Prostate gland (tissue), 2 donors: ENCODE results near the gene INAFM2.

ENCODE experiments used
- POLR2A ChIP-seq: fragments of 450-650 bp; IDR thresholded peaks from one replicate; pipeline ENCODE4 v1.6.1; 2016; ENCODE audit warnings: antibody characterized with exemption, mild to moderate bottlenecking
- POLR2AphosphoS5 ChIP-seq: sonication (generic); formaldehyde crosslinking; IDR thresholded peaks from one replicate; pipeline ENCODE4 v1.6.1; 2017; ENCODE audit warnings: antibody characterized with exemption
- TF ChIP-seq, protein P1 (sequence below), 4 experiments: fragments of 200-600 bp in 2 of 4; fragments of 450-650 bp in 2 of 4; sonication (generic) in 2 of 4; IDR thresholded peaks; 1 replicate in 3 of 4; 2 replicates in 1 of 4; pipeline ENCODE4 v1.5.1; 2016 to 2019; ENCODE audit warnings: antibody characterized with exemption in 4 of 4, mild to moderate bottlenecking in 2 of 4, moderate library complexity in 2 of 4

DNA sequence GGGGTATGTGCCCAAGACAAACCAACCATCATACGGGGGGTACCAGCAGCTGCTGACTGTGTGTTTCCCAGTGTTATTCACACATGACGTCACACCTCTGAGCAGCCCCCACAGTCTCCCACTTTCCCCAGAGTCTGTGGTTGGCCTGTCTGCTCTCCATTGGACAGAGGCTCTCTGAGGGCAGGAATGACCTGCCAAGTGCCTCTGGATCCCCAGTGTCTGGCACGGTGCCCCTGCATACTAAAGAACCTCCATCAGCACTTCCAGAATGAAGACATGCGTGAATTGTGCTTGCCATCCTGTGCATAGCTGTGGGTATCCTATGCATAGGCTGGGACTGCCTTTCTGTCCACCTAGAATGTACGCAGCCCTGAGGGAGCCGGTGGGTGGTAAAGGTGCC lies 20.7 kb downstream of the INAFM2 start:
- TF ChIP-seq, protein P1, sequence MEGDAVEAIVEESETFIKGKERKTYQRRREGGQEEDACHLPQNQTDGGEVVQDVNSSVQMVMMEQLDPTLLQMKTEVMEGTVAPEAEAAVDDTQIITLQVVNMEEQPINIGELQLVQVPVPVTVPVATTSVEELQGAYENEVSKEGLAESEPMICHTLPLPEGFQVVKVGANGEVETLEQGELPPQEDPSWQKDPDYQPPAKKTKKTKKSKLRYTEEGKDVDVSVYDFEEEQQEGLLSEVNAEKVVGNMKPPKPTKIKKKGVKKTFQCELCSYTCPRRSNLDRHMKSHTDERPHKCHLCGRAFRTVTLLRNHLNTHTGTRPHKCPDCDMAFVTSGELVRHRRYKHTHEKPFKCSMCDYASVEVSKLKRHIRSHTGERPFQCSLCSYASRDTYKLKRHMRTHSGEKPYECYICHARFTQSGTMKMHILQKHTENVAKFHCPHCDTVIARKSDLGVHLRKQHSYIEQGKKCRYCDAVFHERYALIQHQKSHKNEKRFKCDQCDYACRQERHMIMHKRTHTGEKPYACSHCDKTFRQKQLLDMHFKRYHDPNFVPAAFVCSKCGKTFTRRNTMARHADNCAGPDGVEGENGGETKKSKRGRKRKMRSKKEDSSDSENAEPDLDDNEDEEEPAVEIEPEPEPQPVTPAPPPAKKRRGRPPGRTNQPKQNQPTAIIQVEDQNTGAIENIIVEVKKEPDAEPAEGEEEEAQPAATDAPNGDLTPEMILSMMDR (IDR thresholded peaks at IDR 0.05), result no peak
- TF ChIP-seq POLR2AphosphoS5 (no peak), POLR2A (no peak)
